Pancreas (tissue), 10 donors: Measurements from ENCODE around the gene ANKRD1. TPM values are rescaled to one million over a fixed set of nuclear protein-coding genes. Genes with fewer than 3 reads are reported as not detected.
A peak's percentile ranks its signal among the peaks of the same experiment; 100 is the strongest.

Source experiments
- ATAC-seq, 4 donors: fragments of 200-7000 bp; cut with Tn5 transposase; one replicate each; pipeline versions ENCODE4 v1.8.0 to v1.9.1; 2020; ENCODE audit warnings: mild to moderate bottlenecking in 4 of 4, moderate library complexity in 4 of 4
- DNase-seq, 6 donors: peaks; one replicate each; pipeline ENCODE4 v3.0.0-alpha.2; 2020
- FAIRE-seq: peaks from 2 replicates; lab custom pipeline; 2012; peaks lifted over from hg19 to GRCh38; lab: Jason Lieb, UNC
- H3K27ac ChIP-seq, 4 donors: fragments of 200-600 bp; sonication (generic); 1 replicate in 3 of 4; 2 replicates in 1 of 4; pipeline versions ENCODE4 v1.5.0 to v1.8.0; 2020
- H3K27me3 ChIP-seq, 4 donors: fragments of 200-600 bp; one replicate each; pipeline ENCODE4 v1.8.0; 2021
- H3K36me3 ChIP-seq, 3 donors: fragments of 200-600 bp; sonication (generic) in 1 of 3; one replicate each; pipeline versions ENCODE4 v1.5.0 to v1.8.0; 2020 to 2021
- H3K4me1 ChIP-seq, 3 donors: fragments of 200-600 bp; one replicate each; pipeline ENCODE4 v1.8.0; 2021
- H3K4me3 ChIP-seq, 4 donors: fragments of 200-600 bp; sonication (generic) in 2 of 4; one replicate each; pipeline versions ENCODE4 v1.5.0 to v1.8.0; 2020 to 2021
- H3K9me3 ChIP-seq, 4 donors: fragments of 200-600 bp; one replicate each; pipeline ENCODE4 v1.8.0; 2021
- WGBS, 2 donors: extraction: QIAGEN DNeasy Blood & Tissue Kit; methylation state at CpG; one replicate each; pipeline ENCODE4 v1.1.7; 2013; 5-methylcytosine and 5-hydroxymethylcytosine counted together
- intact Hi-C, 3 donors: fragments of 100-400 bp; cut with DNase I; formaldehyde crosslinking; loops; one replicate each; pipeline versions ENCODE4 v1.11.1 to v1.14.2; 2022
- polyA plus RNA-seq, 2 donors: library from polyadenylated mRNA; stranded (reverse); fragments of 200-250 nt; gene quantifications; one replicate each; pipeline ENCODE4 v1.2.3, GENCODE V29; 2013
- total RNA-seq, 6 donors: library from RNA; stranded (reverse); fragmentation: NEBNext Ultra II Directional in 4 of 6; extraction: Animal tissue kit (Norgen Biotek cat#: 25700) in 4 of 6; gene quantifications; one replicate each; pipeline versions ENCODE4 v1.2.1 to v1.2.4, GENCODE V29; 2021 to 2023
- TF ChIP-seq, protein P1 (sequence below), 4 donors: fragments of 200-600 bp; sonication (generic) in 3 of 4; IDR thresholded peaks; one replicate each; pipeline versions ENCODE4 v1.5.0 to v1.8.0; 2021; ENCODE audit warnings: antibody characterized with exemption in 4 of 4
- donor health status: healthy with polysubstance abuse.
- donor health status: DM: no; HTN: no; CAD: no; lungs with moderate emphysema.
- donor health status: DM: no; HTN: no; CAD: no.
- donor health status: control.
- donor health status: control.
- donor health status: Bipolar disorder and iron deficiency.
- donor health status: DM: yes; HTN: yes; CAD: no.
- donor health status: DM: no; HTN: no; CAD: no.
- donor health status: DM: no; HTN: no; CAD: no.
- donor health status: DM: yes; HTN: yes; CAD: no.

The ANKRD1 gene
- total and polyA plus RNA-seq, 8 donors, result 0.12 to 2.8 (median 1.4) TPM

DNA sequence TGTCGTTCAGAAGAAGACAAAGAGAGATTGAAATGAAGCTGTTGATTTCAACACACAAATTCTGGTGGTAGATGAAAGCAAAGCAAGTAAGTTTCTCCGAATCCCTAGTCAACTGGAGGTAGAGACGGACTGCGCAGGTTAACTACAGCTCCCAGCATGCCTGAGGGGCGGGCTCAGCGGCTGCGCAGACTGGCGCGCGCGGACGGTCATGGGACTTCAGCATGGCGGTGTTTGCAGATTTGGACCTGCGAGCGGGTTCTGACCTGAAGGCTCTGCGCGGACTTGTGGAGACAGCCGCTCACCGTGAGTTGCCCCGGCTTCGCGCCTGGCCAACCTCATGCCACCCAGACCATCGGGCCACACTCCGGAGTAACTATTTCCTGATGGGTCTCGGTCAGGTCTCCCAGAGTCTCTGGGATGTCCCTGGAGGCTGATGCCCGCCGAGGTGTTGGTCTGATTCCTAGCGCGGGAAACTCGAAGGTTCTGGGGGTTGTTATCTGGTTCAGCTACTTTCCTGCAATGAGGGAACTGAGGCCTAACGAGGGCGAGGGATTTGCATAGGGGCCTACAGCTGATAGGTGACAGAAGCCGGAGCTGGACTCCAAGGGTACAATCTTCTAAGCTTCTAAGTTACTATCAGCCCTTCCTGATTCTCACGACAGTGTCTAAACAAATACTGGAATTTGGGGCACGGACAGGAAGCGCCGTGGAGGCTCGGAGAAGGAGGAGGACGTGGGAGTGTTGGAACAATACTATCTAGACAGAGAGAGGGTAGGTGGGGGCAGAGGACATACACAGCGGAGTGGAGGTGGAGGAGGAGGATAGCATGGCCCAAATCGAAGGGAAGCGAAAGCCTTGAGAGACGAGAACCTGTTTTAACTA lies 48.9 kb downstream of the ANKRD1 start, which contains the start of gene RPP30:
Gene RPP30 (plus strand): TSS at position 209 of the 882 bp plus-strand sequence. CDS start 13 bp downstream, at position 222.
- FAIRE-seq (no peak), DNase-seq (peak; percentile 74 to 93 (median 80)), ATAC-seq (peak; percentile 99 to 100 (median 100))
- TF ChIP-seq, protein P1, sequence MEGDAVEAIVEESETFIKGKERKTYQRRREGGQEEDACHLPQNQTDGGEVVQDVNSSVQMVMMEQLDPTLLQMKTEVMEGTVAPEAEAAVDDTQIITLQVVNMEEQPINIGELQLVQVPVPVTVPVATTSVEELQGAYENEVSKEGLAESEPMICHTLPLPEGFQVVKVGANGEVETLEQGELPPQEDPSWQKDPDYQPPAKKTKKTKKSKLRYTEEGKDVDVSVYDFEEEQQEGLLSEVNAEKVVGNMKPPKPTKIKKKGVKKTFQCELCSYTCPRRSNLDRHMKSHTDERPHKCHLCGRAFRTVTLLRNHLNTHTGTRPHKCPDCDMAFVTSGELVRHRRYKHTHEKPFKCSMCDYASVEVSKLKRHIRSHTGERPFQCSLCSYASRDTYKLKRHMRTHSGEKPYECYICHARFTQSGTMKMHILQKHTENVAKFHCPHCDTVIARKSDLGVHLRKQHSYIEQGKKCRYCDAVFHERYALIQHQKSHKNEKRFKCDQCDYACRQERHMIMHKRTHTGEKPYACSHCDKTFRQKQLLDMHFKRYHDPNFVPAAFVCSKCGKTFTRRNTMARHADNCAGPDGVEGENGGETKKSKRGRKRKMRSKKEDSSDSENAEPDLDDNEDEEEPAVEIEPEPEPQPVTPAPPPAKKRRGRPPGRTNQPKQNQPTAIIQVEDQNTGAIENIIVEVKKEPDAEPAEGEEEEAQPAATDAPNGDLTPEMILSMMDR (IDR thresholded peaks at IDR 0.05), result no peak
- intact Hi-C loops, result no loop called here
- peaks cover 0 to 9% (median 0%) of the 10 kb centered on the region in 3 donors for H3K4me1 ChIP-seq
- peak within 1 kb of the TSS in 2 of 4 donors; percentile 57 to 58 for H3K27ac ChIP-seq
- H3K4me3 ChIP-seq, result peak within 1 kb of the TSS; percentile 43 to 78 (median 76)
- H3K27me3 ChIP-seq, result no peaks in the 10 kb centered on the region
- H3K36me3 ChIP-seq, result peaks cover 0 to 9% (median 0%) of the 10 kb centered on the region in 3 donors
- no peaks in the 10 kb centered on the region for H3K9me3 ChIP-seq
- 0% methylated on average over 43 of the region's 43 CpGs for WGBS, 2 donors

- peak overlapping the region; percentile 43 to 78 (median 76) for H3K4me3 ChIP-seq
- DNase-seq (peak in 1 of 6 donors; percentile 18), FAIRE-seq (no peak), ATAC-seq (peak; percentile 64 to 77 (median 75))
- H3K4me1 ChIP-seq, result peaks cover 0 to 9% (median 0%) of the 10 kb centered on the region in 3 donors
- TF ChIP-seq, protein P1 (IDR thresholded peaks at IDR 0.05), result peak in 2 of 4 donors; percentile 12 to 18
- no peaks in the 10 kb centered on the region for H3K27me3 ChIP-seq
- 1 to 2% methylated on average over 14 of the region's 14 CpGs for WGBS, 2 donors
- no peaks in the 10 kb centered on the region for H3K9me3 ChIP-seq
- H3K36me3 ChIP-seq, result peaks cover 0 to 4% (median 0%) of the 10 kb centered on the region in 3 donors
- peak overlapping the region in 2 of 4 donors; percentile 57 to 58 for H3K27ac ChIP-seq
- intact Hi-C loops, result no loop called here
These were observed 49.6 kb downstream of the ANKRD1 start for GRCh38 chr10:90871279-90871765.

GRCh38 chr10:90866050-90866598 lies 54.8 kb downstream of the ANKRD1 start:
- H3K4me1 ChIP-seq, result no peaks in the 10 kb centered on the region
- intact Hi-C loops, result loop anchor here in 1 of 3 donors (10.0 kb wide), 1 partner anchor 111 kb away; no protein-coding TSS in a partner anchor
- peaks cover 0 to 5% (median 0%) of the 10 kb centered on the region in 4 donors for H3K27me3 ChIP-seq
- no peak overlapping the region for H3K27ac ChIP-seq
- FAIRE-seq (no peak), DNase-seq (no peak), ATAC-seq (no peak)
- TF ChIP-seq, protein P1 (IDR thresholded peaks at IDR 0.05), result no peak
- 71 to 78% methylated on average over 4 of the region's 4 CpGs for WGBS, 2 donors
- no peaks in the 10 kb centered on the region for H3K36me3 ChIP-seq
- H3K4me3 ChIP-seq, result no peak overlapping the region
- no peaks in the 10 kb centered on the region for H3K9me3 ChIP-seq

- 28% methylated on average over 3 of the region's 3 CpGs for WGBS, 2 donors
- intact Hi-C loops, result loop anchor here in 1 of 3 donors (10.0 kb wide), 1 partner anchor 111 kb away; no protein-coding TSS in a partner anchor
- Histone ChIP-seq H3K4me3 (no peak overlapping the region), H3K9me3 (no peaks in the 10 kb centered on the region), H3K36me3 (no peaks in the 10 kb centered on the region), H3K27ac (no peak overlapping the region), H3K4me1 (no peaks in the 10 kb centered on the region), H3K27me3 (peaks cover 0 to 5% (median 0%) of the 10 kb centered on the region in 4 donors)
- TF ChIP-seq, protein P1 (IDR thresholded peaks at IDR 0.05), result no peak
- FAIRE-seq, result no peak
- no peak for ATAC-seq
- no peak for DNase-seq
These were observed 55.5 kb downstream of the ANKRD1 start for GRCh38 chr10:90865401-90865800.
